LNCAP (cell line): ENCODE results near the gene PNPLA5.

ENCODE experiments used
- CTCF ChIP-seq: fragments of 450-650 bp; IDR thresholded peaks from 2 replicates; pipeline ENCODE4 v1.5.1; 2017; ENCODE audit warnings: mild to moderate bottlenecking

PNPLA5 gene

GRCh38 chr22:43878079-43878795 lies 13.6 kb downstream of the PNPLA5 start:
- TF ChIP-seq CTCF = no peak

- no peak for TF ChIP-seq CTCF
Measured at GRCh38 chr22:43876866-43877509, 14.8 kb downstream of the PNPLA5 start.

GRCh38 chr22:43869799-43870198 lies 22.0 kb downstream of the PNPLA5 start:
- no peak for TF ChIP-seq CTCF

GRCh38 chr22:43867839-43868635 lies 23.8 kb downstream of the PNPLA5 start:
- no peak for TF ChIP-seq CTCF

- TF ChIP-seq CTCF = no peak
Measured at GRCh38 chr22:43862882-43863202, 29.0 kb downstream of the PNPLA5 start.

GRCh38 chr22:43862074-43862881 lies 29.5 kb downstream of the PNPLA5 start, which contains the start of gene SULT4A1:
TSS of gene SULT4A1 (minus strand) at chr22:43862513. CDS start at chr22:43862382, 131 bp downstream.
- no peak for TF ChIP-seq CTCF

GRCh38 chr22:43861529-43861928 lies 30.3 kb downstream of the PNPLA5 start:
- no peak for TF ChIP-seq CTCF
